Right ventricle myocardium inferior (tissue), 1 donor: Measurements from ENCODE around the gene CFAP74. TPM values are rescaled to one million over a fixed set of nuclear protein-coding genes. Genes with fewer than 3 reads are reported as not detected.

Source experiments
- ATAC-seq: fragments of 200-7000 bp; cut with Tn5 transposase; one replicate; pipeline ENCODE4 v1.9.1; 2020; ENCODE audit warnings: mild to moderate bottlenecking, moderate library complexity
- DNase-seq: peaks from one replicate; pipeline ENCODE4 v3.0.0; 2021; ENCODE audit errors: missing footprints
- intact Hi-C: fragments of 100-400 bp; cut with DNase I; formaldehyde crosslinking; loops from one replicate; pipeline ENCODE4 v1.11.0; 2022
- total RNA-seq: library from RNA; stranded (reverse); fragmentation: NEBNext Ultra II Directional; extraction: Animal tissue kit (Norgen Biotek cat#: 25700); gene quantifications from one replicate; pipeline ENCODE4 v1.2.1, GENCODE V29; 2021
- donor health status: DM: no; HTN: yes; CAD: no; lungs with severe emphysema.

The CFAP74 gene
- total RNA-seq, 1 donor from 2014 or later: not detected

DNA sequence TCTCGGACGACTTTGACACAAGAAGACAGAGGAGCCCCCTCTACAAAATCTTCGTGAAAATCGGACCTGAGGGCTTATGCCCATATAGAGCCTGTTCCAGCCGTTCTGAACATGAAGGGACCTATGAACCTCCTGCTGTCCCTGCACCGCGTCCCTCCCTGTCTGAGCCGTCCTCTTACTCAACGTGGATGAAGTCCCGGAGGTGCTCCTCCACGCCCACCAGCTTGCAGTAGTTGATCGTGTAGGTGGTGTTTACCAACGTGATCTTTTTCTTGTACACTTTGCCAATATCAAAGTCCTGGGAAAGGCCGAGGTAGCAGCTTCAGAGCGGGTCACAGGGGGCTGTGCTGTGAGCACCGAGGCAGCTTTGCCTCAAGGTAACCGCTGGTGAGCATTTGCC lies 40.0 kb downstream of the CFAP74 start:
- DNase-seq (peak; percentile 37), ATAC-seq (no peak)
- intact Hi-C loops: no loop called here

DNA sequence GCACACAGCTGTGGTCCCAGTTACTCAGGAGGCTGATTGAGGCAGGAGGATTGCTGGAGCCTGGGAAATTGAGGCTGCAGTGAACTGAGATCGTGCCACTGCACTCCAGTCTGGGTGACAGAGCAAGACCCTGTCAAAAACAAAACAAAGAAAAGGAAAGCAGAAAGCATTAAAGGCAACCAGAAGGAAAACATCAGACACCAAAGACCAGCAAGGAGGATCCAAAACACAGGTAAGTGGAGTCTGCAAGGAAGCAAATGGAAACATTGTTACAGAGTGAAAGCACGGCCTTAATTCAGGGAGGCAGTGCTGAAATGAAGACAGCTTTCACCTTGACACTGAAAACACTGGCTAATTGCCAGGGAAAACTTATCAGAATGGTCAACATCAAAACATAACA lies 40.8 kb downstream of the CFAP74 start:
- no peak for DNase-seq
- intact Hi-C loops: no loop called here
- no peak for ATAC-seq

DNA sequence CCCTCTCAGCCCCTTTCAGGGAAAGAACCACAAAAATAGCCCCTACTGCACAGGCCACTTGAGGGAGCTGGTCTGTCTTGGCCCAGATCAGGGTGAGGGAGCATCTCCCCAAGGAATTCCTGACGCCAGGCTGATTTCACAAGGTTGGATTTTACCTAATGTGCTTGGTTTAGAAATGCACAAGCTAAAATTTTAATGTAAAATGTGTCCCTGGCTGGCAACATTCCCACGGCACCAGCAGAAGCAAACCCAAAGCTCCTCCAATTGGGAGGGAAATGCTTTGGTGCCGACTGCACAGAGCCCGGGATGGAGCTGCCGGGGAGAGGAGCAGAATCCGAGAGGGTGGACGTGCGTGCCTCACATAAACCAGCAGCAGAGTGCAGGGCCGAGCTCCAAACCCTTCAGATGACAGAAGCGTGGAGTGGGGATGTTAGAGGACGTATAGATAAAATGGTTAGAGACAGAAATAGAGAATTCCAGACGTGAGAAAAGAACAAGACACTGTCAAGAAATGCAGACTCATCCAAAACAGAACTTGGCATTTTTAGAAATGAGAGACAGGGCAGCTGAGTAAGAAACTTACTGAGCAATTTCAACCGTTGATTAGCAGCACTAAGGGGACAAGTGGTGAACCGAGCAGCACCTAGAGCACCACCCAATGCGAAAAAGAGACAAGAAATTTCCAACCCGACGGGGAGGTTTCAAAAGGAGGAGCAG lies 42.9 kb downstream of the CFAP74 start:
- ATAC-seq (no peak), DNase-seq (peak; percentile 48)
- intact Hi-C loops: loop anchor here (1.0 kb wide), 1 partner anchor 84 kb away; no protein-coding TSS in a partner anchor

DNA sequence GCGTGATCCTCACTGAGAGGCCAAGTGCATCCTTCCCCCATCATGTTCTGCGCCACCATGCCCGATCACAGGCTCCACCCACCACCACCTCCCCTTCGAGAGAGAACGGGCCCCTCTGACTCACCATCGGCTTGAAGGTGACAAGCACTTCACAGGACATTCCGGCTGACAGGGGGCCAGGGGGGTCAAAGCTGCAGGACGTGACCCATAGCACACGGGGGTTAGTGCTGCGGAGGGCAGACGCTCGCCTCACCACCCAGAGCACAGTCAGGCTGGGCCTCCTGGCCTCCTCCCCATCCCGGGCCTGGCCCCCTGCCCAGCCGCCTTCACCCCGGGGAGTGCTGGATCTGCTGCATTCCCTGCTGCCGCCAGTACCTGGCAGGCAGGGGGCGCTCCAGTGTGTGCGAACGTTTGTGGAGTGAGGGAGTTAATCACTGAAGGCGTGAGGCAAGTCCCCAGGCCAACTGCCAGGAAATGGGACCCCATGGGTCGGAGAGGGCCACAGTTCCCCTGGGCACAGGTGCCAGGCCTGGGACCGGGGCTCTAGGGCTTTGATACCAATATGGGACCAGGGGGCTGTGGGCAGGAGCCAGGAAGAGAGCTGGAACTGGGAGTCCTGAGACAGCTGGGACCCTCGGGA lies 43.6 kb downstream of the CFAP74 start:
- intact Hi-C loops: loop anchor here (1.0 to 10.0 kb wide), 2 partner anchors 84 to 215 kb away; no protein-coding TSS in a partner anchor
- ATAC-seq: peak; percentile 94
- DNase-seq: peak; percentile 90

DNA sequence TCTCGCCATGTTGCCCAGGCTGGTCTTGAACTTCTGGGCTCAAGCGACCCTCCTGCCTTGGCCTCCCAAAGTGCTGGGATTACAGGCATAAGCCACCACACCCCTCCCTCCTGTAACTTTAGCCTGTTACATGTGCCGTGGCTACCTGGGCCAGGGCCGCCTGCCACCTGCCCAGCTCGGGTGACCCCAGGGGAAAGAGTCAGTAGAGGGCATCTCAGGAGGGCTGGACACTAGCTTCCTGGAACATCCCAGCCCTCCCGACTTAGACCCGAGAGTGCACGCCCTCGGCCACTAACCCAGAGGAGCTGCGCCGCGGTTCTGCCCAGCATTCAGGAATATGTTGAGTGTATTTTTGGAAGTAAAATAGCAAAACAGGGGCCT lies 44.1 kb downstream of the CFAP74 start:
- intact Hi-C loops: loop anchor here (10.0 kb wide), 1 partner anchor 215 kb away; no protein-coding TSS in a partner anchor
- ATAC-seq (no peak), DNase-seq (no peak)

DNA sequence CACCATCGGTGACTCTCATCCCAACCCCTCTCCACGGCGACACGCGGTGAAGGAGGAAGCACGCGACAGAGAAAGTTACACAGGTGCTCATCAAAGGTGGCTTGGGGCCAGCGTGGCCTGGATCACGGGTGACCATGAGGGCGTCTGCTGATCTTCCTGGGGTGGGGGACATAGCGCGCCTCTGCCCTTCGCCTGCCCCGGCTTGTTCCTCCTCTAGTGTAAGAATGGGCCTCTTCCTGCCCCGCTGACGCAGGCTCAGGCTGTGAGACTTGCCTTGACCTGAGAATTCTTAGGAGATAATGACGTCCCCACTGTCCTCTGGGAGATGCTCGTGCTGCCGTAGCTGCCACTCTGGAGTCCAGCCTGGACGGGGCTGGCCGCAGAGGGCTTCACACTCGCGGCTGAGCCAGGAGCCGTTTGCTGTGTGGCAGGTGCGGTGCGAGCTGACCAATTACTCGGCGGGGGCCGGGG lies 45.5 kb downstream of the CFAP74 start:
- intact Hi-C loops: loop anchor here (10.0 kb wide), 1 partner anchor 217 kb away; no protein-coding TSS in a partner anchor
- ATAC-seq: no peak
- DNase-seq: peak; percentile 53

DNA sequence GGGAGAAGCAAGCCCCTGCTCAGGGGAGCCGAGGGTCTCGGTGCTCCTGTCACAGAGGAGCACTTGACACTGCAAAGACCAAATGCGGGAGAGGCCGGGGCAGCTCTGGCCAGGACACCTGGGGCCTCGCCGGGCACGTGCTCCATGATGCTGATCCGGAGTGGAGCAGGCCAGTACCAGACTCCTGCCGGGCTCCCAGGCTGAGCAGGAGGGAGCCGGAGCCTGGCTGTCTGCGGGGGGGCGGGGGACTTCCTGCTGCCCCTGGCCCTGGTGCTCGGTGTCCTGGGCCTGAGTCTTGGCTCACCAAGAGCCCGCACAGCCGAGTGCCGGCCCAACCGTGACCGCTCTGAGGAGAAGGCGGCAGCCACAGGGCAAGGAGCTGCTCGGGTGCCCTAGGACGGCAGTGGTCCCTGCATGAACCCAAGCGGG lies 46.0 kb downstream of the CFAP74 start:
- DNase-seq (peak; percentile 60), ATAC-seq (no peak)
- intact Hi-C loops: loop anchor here (10.0 kb wide), 1 partner anchor 217 kb away; no protein-coding TSS in a partner anchor

DNA sequence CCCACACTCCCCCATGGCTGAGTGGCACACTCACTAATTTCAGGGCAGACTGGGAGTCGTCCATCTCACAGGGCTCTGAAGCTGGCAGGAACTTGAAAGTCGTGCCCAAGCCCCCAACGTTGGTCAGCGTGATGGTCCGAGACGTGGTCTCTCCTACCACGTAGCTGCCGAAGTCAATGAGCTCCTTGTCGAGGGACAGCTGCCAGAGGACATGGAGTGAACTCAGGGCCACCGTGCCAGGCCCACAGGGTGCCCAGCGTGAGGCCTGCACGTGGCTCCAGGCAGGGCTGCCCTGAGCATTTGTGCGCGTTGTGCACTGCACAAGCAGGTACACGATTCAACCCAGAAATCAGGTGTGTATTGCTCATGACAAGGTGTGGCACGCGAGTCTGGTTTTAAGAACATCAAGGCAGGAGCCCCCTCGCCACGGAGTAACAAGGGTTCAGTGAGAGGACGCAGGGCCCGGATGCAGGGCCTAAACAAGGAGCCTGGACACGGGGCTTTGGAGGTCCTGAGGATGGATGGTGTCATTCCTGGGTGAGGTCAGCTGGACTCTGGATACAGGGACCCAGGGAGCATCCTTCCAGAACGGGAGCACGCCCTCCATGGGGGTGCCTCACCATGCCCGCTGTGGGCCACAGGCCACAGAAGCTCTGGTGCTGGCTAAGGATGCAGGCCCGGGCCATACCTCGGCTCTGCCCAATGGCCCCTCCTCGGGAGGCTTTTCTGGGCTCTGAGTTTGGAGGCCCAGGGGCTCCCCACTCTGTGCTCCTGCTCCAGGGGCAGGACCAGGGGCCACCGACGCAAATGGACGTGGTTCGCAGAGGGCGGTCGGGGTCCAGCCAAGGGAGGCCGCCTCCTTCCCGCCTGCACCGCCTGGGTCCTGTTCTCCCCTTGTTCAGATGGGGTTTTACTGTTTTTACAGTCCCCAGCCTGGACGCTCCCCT lies 46.7 kb downstream of the CFAP74 start:
- DNase-seq (peak; percentile 39), ATAC-seq (no peak)
- intact Hi-C loops: loop anchor here (10.0 kb wide), 1 partner anchor 218 kb away; no protein-coding TSS in a partner anchor

DNA sequence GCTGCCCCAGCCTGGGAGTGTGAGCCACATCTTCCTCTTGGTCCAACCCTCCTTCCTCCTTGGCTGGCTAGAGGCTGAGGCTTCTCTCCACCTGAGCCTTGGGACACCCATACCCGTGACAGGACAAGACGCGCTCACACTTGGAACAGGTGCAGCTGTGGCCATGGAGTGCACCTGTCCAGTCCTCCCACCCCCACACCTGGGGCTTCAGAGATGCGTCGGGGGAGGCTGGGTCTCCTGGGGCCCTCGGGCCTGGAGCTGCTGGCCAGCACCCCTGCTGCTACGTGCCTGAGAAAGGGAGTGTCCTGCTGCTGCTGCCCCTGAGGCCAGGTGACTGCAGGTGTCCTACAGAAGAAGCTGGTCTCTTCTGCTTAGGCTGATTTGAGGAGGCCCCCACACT lies 47.5 kb downstream of the CFAP74 start:
- DNase-seq: peak; percentile 4
- intact Hi-C loops: loop anchor here (10.0 kb wide), 1 partner anchor 219 kb away; no protein-coding TSS in a partner anchor
- ATAC-seq: no peak

DNA sequence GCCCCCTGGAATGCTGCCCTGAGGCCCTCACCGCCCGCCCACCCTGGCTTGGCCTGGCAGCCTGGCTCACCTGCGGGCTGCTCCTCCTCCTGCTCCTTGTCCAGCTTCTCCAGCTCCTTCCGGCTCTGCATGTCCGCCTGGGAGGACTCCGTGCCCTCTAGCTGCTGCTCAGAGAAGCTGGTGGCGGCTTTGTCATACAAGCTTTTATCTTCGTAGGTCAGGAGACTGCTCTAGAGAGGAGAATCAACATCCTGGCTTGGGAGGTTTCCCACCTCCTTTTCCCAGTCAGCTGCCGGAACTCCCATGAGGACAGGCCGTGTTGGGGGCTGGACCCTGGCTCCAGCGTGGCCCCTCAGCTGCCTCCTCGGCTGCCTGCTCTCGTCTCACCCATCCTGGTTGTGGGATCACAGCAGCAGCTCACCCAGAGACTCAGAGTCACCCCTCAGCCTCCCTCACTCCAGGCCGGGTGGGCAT lies 47.9 kb downstream of the CFAP74 start:
- ATAC-seq (no peak), DNase-seq (peak; percentile 43)
- intact Hi-C loops: loop anchor here (10.0 kb wide), 1 partner anchor 219 kb away; no protein-coding TSS in a partner anchor

DNA sequence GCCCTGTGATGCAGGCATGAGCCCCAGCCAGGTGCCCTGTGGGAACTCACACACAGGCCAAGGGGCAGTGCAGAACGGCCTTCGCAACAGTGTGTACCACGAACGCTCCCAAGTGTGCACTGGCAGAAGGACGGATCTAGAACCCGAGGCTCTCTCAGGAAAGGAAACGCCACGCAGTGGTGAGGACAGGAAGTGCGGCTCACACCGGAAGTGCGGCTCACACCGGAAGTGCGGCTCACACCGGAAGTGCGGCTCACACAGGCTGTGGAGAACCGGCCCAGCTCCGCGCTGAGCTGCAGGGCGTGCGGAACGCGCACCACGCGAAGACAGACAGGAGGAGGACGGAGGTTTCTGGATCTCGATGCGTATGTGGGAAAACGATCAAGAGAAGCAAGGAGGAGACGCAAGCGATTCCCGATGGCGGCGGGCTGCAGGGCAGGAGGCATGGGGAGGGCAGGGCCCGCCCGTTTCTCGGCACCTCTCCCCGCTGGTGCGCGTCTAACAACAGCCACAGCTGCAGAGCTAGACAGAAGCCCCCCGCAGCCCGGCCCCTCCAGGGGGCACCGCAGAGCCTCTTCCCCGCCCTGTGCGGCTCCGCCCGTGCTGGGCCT lies 48.6 kb downstream of the CFAP74 start:
- intact Hi-C loops: loop anchor here (10.0 kb wide), 1 partner anchor 220 kb away; no protein-coding TSS in a partner anchor
- ATAC-seq (no peak), DNase-seq (peak; percentile 60)

DNA sequence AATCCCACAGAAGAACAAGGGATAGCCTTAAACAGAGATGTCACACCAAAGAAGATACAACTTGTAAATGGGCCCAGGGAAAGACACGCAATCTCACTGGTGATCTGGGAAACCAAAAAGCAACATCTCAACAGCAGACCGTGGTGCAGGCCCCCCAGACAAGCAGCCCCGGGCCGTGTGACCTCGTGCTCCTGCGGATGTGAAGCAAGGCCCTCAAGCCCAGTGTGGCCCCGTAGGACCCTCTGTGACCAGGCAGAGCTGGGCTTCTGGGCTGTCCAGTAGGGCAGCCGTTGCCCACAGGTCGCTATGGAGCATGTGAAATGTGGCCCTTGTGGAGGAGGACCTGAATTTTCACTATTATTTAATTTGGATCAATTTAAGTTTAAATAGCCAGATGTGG lies 49.6 kb downstream of the CFAP74 start:
- ATAC-seq (no peak), DNase-seq (peak; percentile 37)
- intact Hi-C loops: loop anchor here (10.0 kb wide), 1 partner anchor 221 kb away; no protein-coding TSS in a partner anchor

DNA sequence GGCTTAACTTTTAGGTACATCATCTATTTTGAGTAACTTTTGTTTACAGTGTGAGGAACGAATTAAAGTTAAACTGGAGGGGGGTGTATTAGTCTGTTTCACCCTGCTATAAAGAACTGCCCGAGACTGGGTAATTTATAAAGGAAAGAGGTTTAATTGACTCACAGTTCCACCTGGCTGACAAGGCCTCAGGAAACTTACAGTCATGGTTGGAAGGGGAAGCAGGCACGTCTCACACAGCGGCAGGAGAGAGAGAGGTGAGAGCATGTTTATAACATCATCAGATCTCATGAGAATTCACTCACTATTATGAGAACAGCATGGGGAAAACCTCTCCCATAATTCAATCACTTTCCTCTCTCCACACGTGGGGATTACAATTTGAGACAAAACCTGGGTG lies 52.6 kb downstream of the CFAP74 start:
- ATAC-seq (no peak), DNase-seq (no peak)
- intact Hi-C loops: loop anchor here (10.0 kb wide), 1 partner anchor 224 kb away; no protein-coding TSS in a partner anchor

DNA sequence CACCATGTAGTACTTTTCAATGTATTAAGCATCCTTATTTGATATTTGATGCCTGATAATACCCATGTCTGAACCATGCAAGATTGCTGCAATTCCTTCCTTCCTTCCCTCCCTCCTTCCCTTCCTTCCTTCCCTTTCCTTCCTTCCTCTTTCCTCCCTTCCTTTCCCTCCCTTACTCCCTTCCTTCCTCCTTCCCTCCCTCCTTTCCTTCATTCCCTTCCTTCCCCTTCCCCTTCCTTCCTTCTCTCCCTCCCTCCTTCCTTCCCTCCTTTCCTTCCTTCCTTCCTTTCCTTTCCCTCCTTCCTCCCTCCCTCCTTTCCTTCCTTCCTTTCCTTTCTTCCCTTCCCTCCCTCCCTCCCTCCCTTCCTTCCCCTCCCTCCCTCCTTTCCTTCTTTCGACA lies 54.8 kb downstream of the CFAP74 start:
- intact Hi-C loops: no loop called here
- no peak for DNase-seq
- ATAC-seq: no peak

DNA sequence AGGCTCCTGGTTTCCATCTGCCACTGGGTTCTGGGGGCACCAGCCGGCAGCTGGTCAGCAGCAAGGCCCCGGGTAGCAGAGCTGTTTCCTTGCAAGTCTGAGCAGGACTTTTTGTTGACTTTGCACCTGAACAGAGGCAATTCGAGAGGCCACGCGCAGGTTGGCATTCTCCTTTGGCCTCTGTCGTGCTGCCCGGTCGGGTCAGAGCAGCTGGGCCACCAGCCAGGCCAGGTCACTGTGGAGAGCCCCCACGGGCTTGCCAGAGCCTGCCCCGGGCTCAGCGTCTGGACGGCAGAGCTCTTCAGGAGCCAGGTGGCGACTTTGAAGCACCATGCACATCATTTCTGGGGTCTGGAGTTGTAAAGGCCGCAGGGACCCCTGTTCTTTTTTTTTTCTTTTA lies 56.1 kb downstream of the CFAP74 start:
- DNase-seq (peak; percentile 5), ATAC-seq (no peak)
- intact Hi-C loops: no loop called here

DNA sequence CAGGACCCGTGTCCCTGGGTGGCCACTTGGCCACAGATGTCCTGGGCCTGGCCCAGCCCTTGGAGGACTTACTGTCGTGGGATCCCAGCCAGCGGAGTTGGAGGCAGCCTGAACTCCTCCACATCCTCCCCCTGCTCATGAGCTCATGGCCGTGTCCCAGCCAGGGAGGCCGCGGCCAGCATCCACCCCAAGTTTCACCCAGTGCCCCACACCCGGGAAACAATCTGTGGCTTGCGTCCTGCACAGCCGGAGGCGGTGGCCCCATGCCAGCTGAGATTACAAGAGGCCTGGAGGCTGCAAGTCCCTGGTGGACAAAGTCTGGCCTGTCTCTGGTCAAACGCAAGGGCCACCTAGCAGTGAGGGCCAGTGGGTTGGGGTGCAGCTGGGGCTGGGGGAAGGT lies 57.0 kb downstream of the CFAP74 start:
- intact Hi-C loops: no loop called here
- peak; percentile 73 for ATAC-seq
- peak; percentile 84 for DNase-seq

DNA sequence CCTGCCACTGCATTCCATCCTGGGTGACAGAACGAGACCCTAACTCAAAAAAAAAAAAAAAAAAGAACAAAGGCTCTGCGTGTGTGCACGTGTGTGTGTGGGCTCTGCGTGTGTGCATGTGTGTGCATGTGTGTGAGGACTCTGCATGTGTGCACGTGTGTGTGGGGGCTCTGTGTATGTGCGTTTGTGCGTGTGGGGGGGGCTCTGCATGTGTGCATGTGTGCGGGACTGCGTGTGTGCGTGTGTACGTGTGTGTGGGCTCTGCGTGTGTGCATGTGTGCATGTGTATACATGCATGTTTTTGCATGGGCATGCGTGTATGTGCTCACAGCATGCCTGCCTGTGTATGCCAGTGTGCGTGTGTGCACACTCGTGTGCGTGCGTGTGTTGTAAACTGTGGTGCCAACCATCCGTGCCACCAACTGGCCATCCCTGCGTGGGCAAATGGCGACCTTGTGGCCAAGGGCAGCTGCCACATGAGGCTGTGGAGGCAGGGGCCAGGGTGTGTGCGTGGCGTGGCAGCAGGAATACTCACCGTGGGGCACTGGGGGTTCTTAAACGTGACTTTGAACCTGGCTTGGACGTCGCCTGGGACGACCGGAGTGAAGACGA lies 57.7 kb downstream of the CFAP74 start:
- no peak for ATAC-seq
- DNase-seq: peak; percentile 60
- intact Hi-C loops: no loop called here
